ENCODE data around the gene ULK4.

Gene ULK4

GRCh38 chr3:41216993-41217392 is 744.9 kb downstream of the ULK4 start:
- DNase-seq (ENCODE audit: low read depth) = no peak
- TF ChIP-seq, protein P1, sequence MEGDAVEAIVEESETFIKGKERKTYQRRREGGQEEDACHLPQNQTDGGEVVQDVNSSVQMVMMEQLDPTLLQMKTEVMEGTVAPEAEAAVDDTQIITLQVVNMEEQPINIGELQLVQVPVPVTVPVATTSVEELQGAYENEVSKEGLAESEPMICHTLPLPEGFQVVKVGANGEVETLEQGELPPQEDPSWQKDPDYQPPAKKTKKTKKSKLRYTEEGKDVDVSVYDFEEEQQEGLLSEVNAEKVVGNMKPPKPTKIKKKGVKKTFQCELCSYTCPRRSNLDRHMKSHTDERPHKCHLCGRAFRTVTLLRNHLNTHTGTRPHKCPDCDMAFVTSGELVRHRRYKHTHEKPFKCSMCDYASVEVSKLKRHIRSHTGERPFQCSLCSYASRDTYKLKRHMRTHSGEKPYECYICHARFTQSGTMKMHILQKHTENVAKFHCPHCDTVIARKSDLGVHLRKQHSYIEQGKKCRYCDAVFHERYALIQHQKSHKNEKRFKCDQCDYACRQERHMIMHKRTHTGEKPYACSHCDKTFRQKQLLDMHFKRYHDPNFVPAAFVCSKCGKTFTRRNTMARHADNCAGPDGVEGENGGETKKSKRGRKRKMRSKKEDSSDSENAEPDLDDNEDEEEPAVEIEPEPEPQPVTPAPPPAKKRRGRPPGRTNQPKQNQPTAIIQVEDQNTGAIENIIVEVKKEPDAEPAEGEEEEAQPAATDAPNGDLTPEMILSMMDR (IDR thresholded peaks at IDR 0.05; ENCODE audit: control insufficient read depth, insufficient read depth, low read depth, low read length, missing control alignments) = no peak
- no peak overlapping the region for H3K4me3 ChIP-seq (ENCODE audit: control insufficient read depth, low read depth, low read length)

- DNase-seq (ENCODE audit: low read depth) = no peak
- TF ChIP-seq, protein P1 (IDR thresholded peaks at IDR 0.05; ENCODE audit: control insufficient read depth, insufficient read depth, low read depth, low read length, missing control alignments) = no peak
- no peak overlapping the region for H3K4me3 ChIP-seq (ENCODE audit: control insufficient read depth, low read depth, low read length)
Measured at GRCh38 chr3:41216422-41216821, 745.5 kb downstream of the ULK4 start.

- no peak overlapping the region for H3K4me3 ChIP-seq (ENCODE audit: control insufficient read depth, low read depth, low read length)
- no peak for DNase-seq (ENCODE audit: low read depth)
Measured at GRCh38 chr3:41213588-41213987, 748.3 kb downstream of the ULK4 start.

GRCh38 chr3:41212088-41212487 is 749.8 kb downstream of the ULK4 start:
- TF ChIP-seq, protein P1 (IDR thresholded peaks at IDR 0.05; ENCODE audit: control insufficient read depth, insufficient read depth, low read depth, low read length, missing control alignments) = no peak
- H3K4me3 ChIP-seq (ENCODE audit: control insufficient read depth, low read depth, low read length) = no peak overlapping the region
- no peak for DNase-seq (ENCODE audit: low read depth)

More at GRCh38 chr3:41213588-41213987, 748.3 kb downstream of the ULK4 start:
- TF ChIP-seq, protein P1 (IDR thresholded peaks at IDR 0.05; ENCODE audit: control insufficient read depth, insufficient read depth, low read depth, low read length, missing control alignments) = no peak

GRCh38 chr3:41210966-41211365 is 750.9 kb downstream of the ULK4 start:
- TF ChIP-seq, protein P1 (IDR thresholded peaks at IDR 0.05; ENCODE audit: control insufficient read depth, insufficient read depth, low read depth, low read length, missing control alignments) = no peak
- H3K4me3 ChIP-seq (ENCODE audit: control insufficient read depth, low read depth, low read length) = no peak overlapping the region
- no peak for DNase-seq (ENCODE audit: low read depth)

DNA sequence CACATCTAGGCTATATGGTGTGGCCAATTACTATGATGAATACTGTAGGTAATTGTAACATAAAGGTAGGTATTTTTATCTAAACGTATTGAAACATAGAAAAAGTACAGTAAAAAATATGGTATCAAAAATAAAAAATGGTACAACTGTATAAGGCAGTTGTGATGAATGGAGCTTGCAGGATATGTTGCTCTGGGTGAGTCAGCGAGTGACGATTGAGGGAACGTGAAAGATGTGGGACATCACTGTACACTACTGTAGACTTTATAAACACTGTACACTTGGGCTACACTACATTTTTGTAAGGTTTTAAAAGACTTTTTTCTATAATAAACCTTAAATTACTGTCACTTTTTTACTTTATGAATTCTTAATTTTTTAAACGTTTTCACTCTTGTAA is 752.3 kb downstream of the ULK4 start:
- TF ChIP-seq, protein P1 (IDR thresholded peaks at IDR 0.05; ENCODE audit: control insufficient read depth, insufficient read depth, low read depth, low read length, missing control alignments) = no peak
- H3K4me3 ChIP-seq (ENCODE audit: control insufficient read depth, low read depth, low read length) = no peak overlapping the region
- no peak for DNase-seq (ENCODE audit: low read depth)
